Measurements from ENCODE around the gene PSMC4. TPM values are rescaled to one million over a fixed set of nuclear protein-coding genes. Genes with fewer than 3 reads are reported as not detected.

The PSMC4 gene
- total RNA-seq, 1 donor from 2014 or later, result 111 TPM

DNA sequence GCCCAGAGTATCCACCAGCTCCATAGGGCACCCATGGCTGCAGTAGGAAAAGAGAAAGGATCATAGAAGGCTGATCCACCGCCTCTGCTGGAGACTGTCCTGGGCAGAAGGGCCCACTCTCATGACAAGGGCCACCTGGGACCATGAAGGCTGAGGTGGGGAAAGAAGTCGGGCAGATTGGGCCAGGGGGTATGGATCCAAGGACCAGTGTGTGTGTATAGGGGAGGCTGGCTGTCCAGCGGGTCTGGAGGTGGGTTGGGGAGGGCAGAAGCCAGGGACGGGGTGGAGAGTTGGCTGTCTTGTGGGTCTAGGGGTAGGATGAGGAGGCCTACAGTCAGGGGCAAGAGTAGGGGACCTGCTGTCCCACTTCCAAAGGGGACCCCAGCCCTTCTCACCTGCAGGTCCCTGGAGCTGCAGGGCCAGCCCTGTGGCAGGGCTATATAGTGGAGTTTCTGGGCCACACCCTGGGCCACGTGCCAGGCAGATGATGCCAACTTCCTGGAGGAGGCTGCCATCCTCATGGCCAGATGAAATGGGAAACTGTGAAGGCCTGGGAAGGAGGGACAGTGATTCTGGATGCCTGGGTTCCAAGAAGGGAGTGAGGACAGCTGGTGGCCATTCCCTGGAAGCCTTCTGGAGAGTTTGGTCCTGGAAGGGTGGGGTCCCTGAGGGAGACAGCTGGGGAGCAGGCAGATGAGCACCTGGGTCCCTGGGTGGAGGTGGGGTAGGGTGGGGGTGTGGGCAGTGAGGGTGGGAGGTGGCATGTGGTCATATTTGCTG is 36.2 kb upstream of the PSMC4 start, which contains the start of gene FCGBP:
Gene FCGBP (minus strand): TSS at position 51 of the 780 bp plus-strand sequence.
- Mint-ChIP-seq H3K9me3 (ENCODE audit: unreplicated experiment) (peaks cover under 1% of the 10 kb centered on the region), H3K36me3 (ENCODE audit: unreplicated experiment) (no peaks in the 10 kb centered on the region), H3K4me1 (ENCODE audit: low read depth, unreplicated experiment) (no peaks in the 10 kb centered on the region), H3K27me3 (ENCODE audit: unreplicated experiment) (no peaks in the 10 kb centered on the region), H3K27ac (ENCODE audit: unreplicated experiment) (no peak within 1 kb of the TSS), H3K4me3 (ENCODE audit: unreplicated experiment) (no peak within 1 kb of the TSS)
- TF ChIP-seq, protein P1, sequence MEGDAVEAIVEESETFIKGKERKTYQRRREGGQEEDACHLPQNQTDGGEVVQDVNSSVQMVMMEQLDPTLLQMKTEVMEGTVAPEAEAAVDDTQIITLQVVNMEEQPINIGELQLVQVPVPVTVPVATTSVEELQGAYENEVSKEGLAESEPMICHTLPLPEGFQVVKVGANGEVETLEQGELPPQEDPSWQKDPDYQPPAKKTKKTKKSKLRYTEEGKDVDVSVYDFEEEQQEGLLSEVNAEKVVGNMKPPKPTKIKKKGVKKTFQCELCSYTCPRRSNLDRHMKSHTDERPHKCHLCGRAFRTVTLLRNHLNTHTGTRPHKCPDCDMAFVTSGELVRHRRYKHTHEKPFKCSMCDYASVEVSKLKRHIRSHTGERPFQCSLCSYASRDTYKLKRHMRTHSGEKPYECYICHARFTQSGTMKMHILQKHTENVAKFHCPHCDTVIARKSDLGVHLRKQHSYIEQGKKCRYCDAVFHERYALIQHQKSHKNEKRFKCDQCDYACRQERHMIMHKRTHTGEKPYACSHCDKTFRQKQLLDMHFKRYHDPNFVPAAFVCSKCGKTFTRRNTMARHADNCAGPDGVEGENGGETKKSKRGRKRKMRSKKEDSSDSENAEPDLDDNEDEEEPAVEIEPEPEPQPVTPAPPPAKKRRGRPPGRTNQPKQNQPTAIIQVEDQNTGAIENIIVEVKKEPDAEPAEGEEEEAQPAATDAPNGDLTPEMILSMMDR (IDR thresholded peaks at IDR 0.05; ENCODE audit: partially characterized antibody, unreplicated experiment), result no peak
- DNase-seq, result no peak

DNA sequence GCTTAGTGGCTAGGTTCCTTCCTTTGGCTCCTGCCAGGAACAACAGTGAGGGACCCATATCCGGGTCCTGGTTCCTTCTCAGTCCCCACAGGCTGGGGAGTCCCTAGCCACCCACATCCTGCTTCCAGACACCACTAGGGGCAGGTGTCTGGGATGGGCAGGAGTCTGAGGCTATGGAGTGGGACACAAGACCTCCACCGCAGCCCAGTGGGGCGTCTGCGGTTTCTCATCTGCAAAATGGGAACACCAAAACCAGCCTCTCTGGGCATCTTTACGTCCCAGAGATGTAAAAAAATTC is 35.7 kb upstream of the PSMC4 start:
- TF ChIP-seq, protein P1 (IDR thresholded peaks at IDR 0.05; ENCODE audit: partially characterized antibody, unreplicated experiment), result no peak
- H3K27me3 Mint-ChIP-seq (ENCODE audit: unreplicated experiment), result no peaks in the 10 kb centered on the region
- peaks cover 3% of the 10 kb centered on the region for H3K36me3 Mint-ChIP-seq (ENCODE audit: unreplicated experiment)
- H3K9me3 Mint-ChIP-seq (ENCODE audit: unreplicated experiment), result no peaks in the 10 kb centered on the region
- DNase-seq, result no peak
- H3K4me3 Mint-ChIP-seq (ENCODE audit: unreplicated experiment), result no peak overlapping the region
- no peak overlapping the region for H3K27ac Mint-ChIP-seq (ENCODE audit: unreplicated experiment)
- H3K4me1 Mint-ChIP-seq (ENCODE audit: low read depth, unreplicated experiment), result no peaks in the 10 kb centered on the region

DNA sequence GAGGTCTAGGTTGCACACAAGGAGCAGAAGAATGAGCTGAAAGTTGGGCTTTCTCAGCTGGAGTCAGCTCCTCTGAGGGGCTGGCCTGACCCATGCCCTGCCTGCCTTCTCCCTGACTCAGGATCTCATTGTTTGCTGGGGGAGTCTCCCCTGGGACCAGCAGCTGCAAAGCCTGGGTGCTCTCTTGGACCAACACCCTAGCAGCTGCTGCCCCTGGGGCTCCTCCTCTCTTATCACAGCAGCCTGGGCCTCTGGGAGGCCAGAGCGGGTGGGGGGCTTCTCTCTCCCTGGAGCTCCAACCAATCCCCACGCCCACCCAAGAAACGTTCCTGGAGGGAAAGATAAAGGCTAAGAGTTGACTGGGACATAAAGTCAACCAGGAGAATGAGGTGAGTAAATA is 34.9 kb upstream of the PSMC4 start:
- Mint-ChIP-seq H3K9me3 (ENCODE audit: unreplicated experiment) (no peaks in the 10 kb centered on the region), H3K4me3 (ENCODE audit: unreplicated experiment) (no peak overlapping the region)

DNA sequence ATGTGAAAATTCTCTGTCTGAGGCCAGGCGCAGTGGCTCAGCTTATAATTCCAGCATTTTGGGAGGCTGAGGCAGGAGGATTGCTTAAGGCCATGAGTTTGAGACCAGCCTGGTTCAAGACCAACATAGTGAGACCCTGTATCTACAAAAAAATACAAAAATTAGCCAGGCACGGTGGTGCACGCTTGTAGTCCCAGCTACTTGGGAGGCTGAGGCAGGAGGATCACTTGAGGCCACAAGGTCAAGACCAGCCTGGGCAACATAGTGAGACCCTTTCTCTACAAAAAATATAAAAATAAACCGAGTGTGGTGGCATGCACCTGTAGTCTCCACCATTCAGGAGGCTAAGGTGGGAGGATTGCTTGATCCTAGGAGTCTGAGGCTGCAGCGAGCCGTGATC is 34.3 kb upstream of the PSMC4 start:
- Mint-ChIP-seq H3K27ac (ENCODE audit: unreplicated experiment) (no peak overlapping the region), H3K4me1 (ENCODE audit: low read depth, unreplicated experiment) (no peaks in the 10 kb centered on the region), H3K4me3 (ENCODE audit: unreplicated experiment) (no peak overlapping the region), H3K36me3 (ENCODE audit: unreplicated experiment) (peaks cover 8% of the 10 kb centered on the region), H3K27me3 (ENCODE audit: unreplicated experiment) (no peaks in the 10 kb centered on the region), H3K9me3 (ENCODE audit: unreplicated experiment) (no peaks in the 10 kb centered on the region)
- TF ChIP-seq, protein P1 (IDR thresholded peaks at IDR 0.05; ENCODE audit: partially characterized antibody, unreplicated experiment), result no peak
- DNase-seq, result no peak

More for the DNA sequence above, 34.9 kb upstream of the PSMC4 start:
- Mint-ChIP-seq H3K4me1 (ENCODE audit: low read depth, unreplicated experiment) (no peaks in the 10 kb centered on the region), H3K27me3 (ENCODE audit: unreplicated experiment) (no peaks in the 10 kb centered on the region), H3K36me3 (ENCODE audit: unreplicated experiment) (peaks cover 8% of the 10 kb centered on the region), H3K27ac (ENCODE audit: unreplicated experiment) (no peak overlapping the region)
- no peak for DNase-seq
- TF ChIP-seq, protein P1 (IDR thresholded peaks at IDR 0.05; ENCODE audit: partially characterized antibody, unreplicated experiment), result no peak

DNA sequence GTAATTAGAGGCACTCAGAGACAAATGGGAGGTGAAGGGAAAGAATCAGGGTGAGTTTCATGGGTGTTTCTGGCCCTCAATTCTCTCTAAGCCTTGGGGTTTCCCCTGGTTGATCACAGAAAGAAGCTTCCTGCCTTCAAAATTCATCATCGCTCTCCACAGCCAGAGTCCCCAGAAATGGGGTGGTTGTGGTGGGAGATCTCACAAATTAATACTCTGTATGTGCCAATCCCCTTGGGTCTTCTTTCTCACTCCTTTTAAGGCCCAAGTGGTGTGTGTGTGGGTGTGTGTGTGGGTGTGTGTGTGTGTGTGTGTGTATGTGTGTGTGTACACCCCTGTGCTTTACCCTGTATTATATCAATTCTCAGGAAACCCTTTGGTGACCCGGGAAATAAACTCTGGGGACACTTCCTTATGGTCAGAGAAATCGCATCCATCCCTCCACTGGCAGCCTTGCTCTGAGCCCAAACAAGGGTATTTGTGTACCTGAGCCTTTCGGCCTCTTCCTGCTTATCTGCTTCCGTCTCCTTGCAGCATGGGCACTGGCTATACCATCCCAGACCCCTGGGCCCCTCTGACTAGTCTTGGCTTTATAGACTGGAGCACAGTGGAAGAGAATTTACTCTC is 33.8 kb upstream of the PSMC4 start:
- Mint-ChIP-seq H3K27ac (ENCODE audit: unreplicated experiment) (no peak overlapping the region), H3K4me3 (ENCODE audit: unreplicated experiment) (no peak overlapping the region), H3K4me1 (ENCODE audit: low read depth, unreplicated experiment) (no peaks in the 10 kb centered on the region), H3K9me3 (ENCODE audit: unreplicated experiment) (no peaks in the 10 kb centered on the region), H3K27me3 (ENCODE audit: unreplicated experiment) (no peaks in the 10 kb centered on the region), H3K36me3 (ENCODE audit: unreplicated experiment) (peaks cover 8% of the 10 kb centered on the region)
- TF ChIP-seq, protein P1 (IDR thresholded peaks at IDR 0.05; ENCODE audit: partially characterized antibody, unreplicated experiment), result no peak
- DNase-seq, result no peak

Data from glutamatergic neuron (in vitro differentiated cells).